HL-60 (cell line): Measurements from ENCODE around the gene SLC10A2.

Source experiments
- CTCF ChIP-seq: IDR thresholded peaks from one replicate; pipeline ENCODE4 v1.5.1; 2011; ENCODE audit warnings: low read length, control low read depth, inconsistent platforms; ENCODE audit not compliant: insufficient read depth
- GABPA ChIP-seq: IDR thresholded peaks from 2 replicates; pipeline ENCODE4 v1.6.1; 2012; ENCODE audit warnings: low read depth
- POLR2AphosphoS5 ChIP-seq: IDR thresholded peaks from 2 replicates; pipeline ENCODE4 v1.6.1; 2012; ENCODE audit warnings: low read depth
- REST ChIP-seq: IDR thresholded peaks from 2 replicates; pipeline ENCODE4 v1.6.1; 2012; ENCODE audit warnings: low read depth; ENCODE audit not compliant: insufficient replicate concordance
- SPI1 ChIP-seq: IDR thresholded peaks from 2 replicates; pipeline ENCODE4 v1.6.1; 2012; ENCODE audit warnings: low read depth, mild to moderate bottlenecking, borderline replicate concordance

GRCh38 chr13:103066781-103067345 lies 646 bp upstream of the SLC10A2 start:
- TF ChIP-seq CTCF, result no peak
- no peak for TF ChIP-seq POLR2AphosphoS5
- TF ChIP-seq GABPA, result no peak
- TF ChIP-seq REST, result no peak
- TF ChIP-seq SPI1, result no peak
